ENCODE results near the gene LRSAM1.

The LRSAM1 gene

GRCh38 chr9:127540664-127541041, 89.3 kb downstream of the LRSAM1 start:
- DNase-seq (ENCODE audit: low read depth in 2 of 2): no peak
- no peak for TF ChIP-seq CTCF (IDR thresholded peaks at IDR 0.05; ENCODE audit: low read depth, low read length)
- no peak overlapping the region for H3K4me3 ChIP-seq (replicated peaks in 1 of 2; ENCODE audit: low read depth in 2 of 2, low read length in 2 of 2)

- no peak for DNase-seq (ENCODE audit: low read depth in 2 of 2)
- no peak overlapping the region for H3K4me3 ChIP-seq (replicated peaks in 1 of 2; ENCODE audit: low read depth in 2 of 2, low read length in 2 of 2)
- TF ChIP-seq CTCF (IDR thresholded peaks at IDR 0.05; ENCODE audit: low read depth, low read length): no peak
These were observed 89.9 kb downstream of the LRSAM1 start for GRCh38 chr9:127541176-127541575.

GRCh38 chr9:127541865-127542264, 90.6 kb downstream of the LRSAM1 start:
- no peak overlapping the region for H3K4me3 ChIP-seq (replicated peaks in 1 of 2; ENCODE audit: low read depth in 2 of 2, low read length in 2 of 2)
- no peak for TF ChIP-seq CTCF (IDR thresholded peaks at IDR 0.05; ENCODE audit: low read depth, low read length)
- peak; percentile 80 to 84 for DNase-seq (ENCODE audit: low read depth in 2 of 2)

- TF ChIP-seq CTCF (IDR thresholded peaks at IDR 0.05; ENCODE audit: low read depth, low read length): no peak
- no peak overlapping the region for H3K4me3 ChIP-seq (replicated peaks in 1 of 2; ENCODE audit: low read depth in 2 of 2, low read length in 2 of 2)
- DNase-seq (ENCODE audit: low read depth in 2 of 2): no peak
These were observed 91.9 kb downstream of the LRSAM1 start for GRCh38 chr9:127543221-127543620.

- no peak for DNase-seq (ENCODE audit: low read depth in 2 of 2)
- H3K4me3 ChIP-seq (replicated peaks in 1 of 2; ENCODE audit: low read depth in 2 of 2, low read length in 2 of 2): no peak overlapping the region
These were observed 92.7 kb downstream of the LRSAM1 start for GRCh38 chr9:127543973-127544533.

GRCh38 chr9:127545196-127546124, 94.2 kb downstream of the LRSAM1 start:
- no peak for TF ChIP-seq CTCF (IDR thresholded peaks at IDR 0.05; ENCODE audit: low read depth, low read length)
- peak in 1 of 2 donors; percentile 81 for DNase-seq (ENCODE audit: low read depth in 2 of 2)
- no peak overlapping the region for H3K4me3 ChIP-seq (replicated peaks in 1 of 2; ENCODE audit: low read depth in 2 of 2, low read length in 2 of 2)

More at GRCh38 chr9:127543973-127544533, 92.7 kb downstream of the LRSAM1 start:
- TF ChIP-seq CTCF (IDR thresholded peaks at IDR 0.05; ENCODE audit: low read depth, low read length): no peak

All from cardiac fibroblast (primary cell).